ENCODE measurements around the gene RSPO4.

The RSPO4 gene

DNA sequence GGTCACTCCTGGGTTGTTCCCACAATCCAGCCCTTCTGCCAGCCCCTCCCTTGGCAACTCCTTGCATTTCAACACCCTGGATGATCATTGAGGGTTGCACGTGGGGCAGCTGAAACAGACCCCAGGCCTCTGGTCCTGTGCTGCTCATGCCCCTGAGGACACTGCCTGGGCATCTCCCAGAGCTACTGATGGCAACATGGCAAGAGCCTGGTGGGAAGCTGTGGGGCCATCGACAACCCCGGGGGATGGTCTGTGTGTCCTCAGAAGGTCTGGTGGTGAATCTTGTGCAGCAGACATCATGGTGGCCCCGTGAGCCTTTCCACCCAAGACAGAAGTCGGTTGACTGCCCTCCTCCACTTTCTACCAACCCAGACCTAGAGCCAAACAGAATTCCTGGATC lies 81.0 kb downstream of the RSPO4 start:
- TF ChIP-seq EGR1 (IDR thresholded peaks at IDR 0.05) (no peak), EP300 (IDR thresholded peaks at IDR 0.05; ENCODE audit: borderline replicate concordance) (no peak), USF1 (IDR thresholded peaks at IDR 0.05) (no peak), YY1 (IDR thresholded peaks at IDR 0.05; ENCODE audit: low read depth) (no peak), RAD21 (IDR thresholded peaks at IDR 0.05; ENCODE audit: low read depth) (no peak)

GRCh38 chr20:920311-920710 lies 81.8 kb downstream of the RSPO4 start:
- TF ChIP-seq ZBTB7A (IDR thresholded peaks at IDR 0.05; ENCODE audit: low read depth) (no peak), RAD21 (IDR thresholded peaks at IDR 0.05; ENCODE audit: low read depth) (no peak), CEBPB (IDR thresholded peaks at IDR 0.05) (no peak), EGR1 (IDR thresholded peaks at IDR 0.05) (no peak), CREB1 (IDR thresholded peaks at IDR 0.05; ENCODE audit: low read depth) (no peak)

DNA sequence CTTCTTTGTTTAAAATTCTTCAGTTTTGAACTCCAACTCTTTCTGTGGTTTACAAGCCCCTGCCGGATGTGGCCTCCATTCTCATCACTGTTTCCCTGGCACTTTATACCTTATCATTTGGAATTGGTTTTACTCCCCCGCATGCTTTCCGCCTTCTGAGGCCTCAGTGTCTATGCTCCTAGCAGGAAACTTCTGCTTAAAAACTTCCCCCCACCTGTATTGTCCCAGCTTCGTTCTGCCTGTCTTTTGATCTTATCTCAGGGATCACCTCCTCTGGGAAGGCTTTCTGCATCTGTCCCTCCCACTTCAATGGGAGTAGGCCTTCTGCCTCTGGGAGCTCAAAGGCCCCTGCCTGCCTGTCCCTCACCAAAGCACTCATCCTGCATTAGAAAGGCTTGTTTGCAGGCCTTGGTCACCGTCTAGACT lies 82.6 kb downstream of the RSPO4 start:
- TF ChIP-seq CEBPB (IDR thresholded peaks at IDR 0.05): no peak

DNA sequence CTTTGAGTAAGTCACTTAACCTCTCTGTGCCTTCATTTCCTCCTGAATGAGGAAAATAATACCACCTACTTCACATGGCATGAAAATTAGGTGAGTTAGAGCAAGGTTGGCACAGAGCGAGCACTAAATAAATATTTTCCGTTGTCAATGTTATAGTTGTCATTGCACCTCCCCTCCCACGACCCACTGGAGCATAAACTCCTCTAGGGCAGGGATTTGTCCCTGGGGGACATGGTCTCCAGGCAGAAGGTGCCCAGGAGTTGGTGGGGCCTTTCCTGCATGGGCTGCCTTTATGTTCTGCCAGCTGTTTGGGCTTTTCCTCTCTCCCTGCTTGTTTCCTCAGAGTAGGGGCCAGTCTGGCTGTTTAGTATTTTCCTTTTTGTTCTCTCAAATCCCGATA lies 84.7 kb downstream of the RSPO4 start:
- no peak for TF ChIP-seq CREB1 (IDR thresholded peaks at IDR 0.05; ENCODE audit: low read depth)

GRCh38 chr20:916825-917224 lies 85.3 kb downstream of the RSPO4 start:
- TF ChIP-seq FOXM1 (IDR thresholded peaks at IDR 0.05; ENCODE audit: borderline replicate concordance, low read depth) (no peak), RAD21 (IDR thresholded peaks at IDR 0.05; ENCODE audit: low read depth) (no peak), TEAD4 (IDR thresholded peaks at IDR 0.05) (no peak), TAF1 (IDR thresholded peaks at IDR 0.05; ENCODE audit: low read depth) (no peak), USF1 (IDR thresholded peaks at IDR 0.05) (no peak), CEBPB (IDR thresholded peaks at IDR 0.05) (no peak), NFIC (IDR thresholded peaks at IDR 0.05) (no peak), YY1 (IDR thresholded peaks at IDR 0.05; ENCODE audit: low read depth) (no peak), TCF12 (IDR thresholded peaks at IDR 0.05; ENCODE audit: low read depth) (no peak), EGR1 (IDR thresholded peaks at IDR 0.05) (no peak)
- TF ChIP-seq, protein P1, sequence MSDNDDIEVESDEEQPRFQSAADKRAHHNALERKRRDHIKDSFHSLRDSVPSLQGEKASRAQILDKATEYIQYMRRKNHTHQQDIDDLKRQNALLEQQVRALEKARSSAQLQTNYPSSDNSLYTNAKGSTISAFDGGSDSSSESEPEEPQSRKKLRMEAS (IDR thresholded peaks at IDR 0.05): no peak
- TF ChIP-seq, protein P2, sequence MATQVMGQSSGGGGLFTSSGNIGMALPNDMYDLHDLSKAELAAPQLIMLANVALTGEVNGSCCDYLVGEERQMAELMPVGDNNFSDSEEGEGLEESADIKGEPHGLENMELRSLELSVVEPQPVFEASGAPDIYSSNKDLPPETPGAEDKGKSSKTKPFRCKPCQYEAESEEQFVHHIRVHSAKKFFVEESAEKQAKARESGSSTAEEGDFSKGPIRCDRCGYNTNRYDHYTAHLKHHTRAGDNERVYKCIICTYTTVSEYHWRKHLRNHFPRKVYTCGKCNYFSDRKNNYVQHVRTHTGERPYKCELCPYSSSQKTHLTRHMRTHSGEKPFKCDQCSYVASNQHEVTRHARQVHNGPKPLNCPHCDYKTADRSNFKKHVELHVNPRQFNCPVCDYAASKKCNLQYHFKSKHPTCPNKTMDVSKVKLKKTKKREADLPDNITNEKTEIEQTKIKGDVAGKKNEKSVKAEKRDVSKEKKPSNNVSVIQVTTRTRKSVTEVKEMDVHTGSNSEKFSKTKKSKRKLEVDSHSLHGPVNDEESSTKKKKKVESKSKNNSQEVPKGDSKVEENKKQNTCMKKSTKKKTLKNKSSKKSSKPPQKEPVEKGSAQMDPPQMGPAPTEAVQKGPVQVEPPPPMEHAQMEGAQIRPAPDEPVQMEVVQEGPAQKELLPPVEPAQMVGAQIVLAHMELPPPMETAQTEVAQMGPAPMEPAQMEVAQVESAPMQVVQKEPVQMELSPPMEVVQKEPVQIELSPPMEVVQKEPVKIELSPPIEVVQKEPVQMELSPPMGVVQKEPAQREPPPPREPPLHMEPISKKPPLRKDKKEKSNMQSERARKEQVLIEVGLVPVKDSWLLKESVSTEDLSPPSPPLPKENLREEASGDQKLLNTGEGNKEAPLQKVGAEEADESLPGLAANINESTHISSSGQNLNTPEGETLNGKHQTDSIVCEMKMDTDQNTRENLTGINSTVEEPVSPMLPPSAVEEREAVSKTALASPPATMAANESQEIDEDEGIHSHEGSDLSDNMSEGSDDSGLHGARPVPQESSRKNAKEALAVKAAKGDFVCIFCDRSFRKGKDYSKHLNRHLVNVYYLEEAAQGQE (IDR thresholded peaks at IDR 0.05; ENCODE audit: low read depth): no peak

DNA sequence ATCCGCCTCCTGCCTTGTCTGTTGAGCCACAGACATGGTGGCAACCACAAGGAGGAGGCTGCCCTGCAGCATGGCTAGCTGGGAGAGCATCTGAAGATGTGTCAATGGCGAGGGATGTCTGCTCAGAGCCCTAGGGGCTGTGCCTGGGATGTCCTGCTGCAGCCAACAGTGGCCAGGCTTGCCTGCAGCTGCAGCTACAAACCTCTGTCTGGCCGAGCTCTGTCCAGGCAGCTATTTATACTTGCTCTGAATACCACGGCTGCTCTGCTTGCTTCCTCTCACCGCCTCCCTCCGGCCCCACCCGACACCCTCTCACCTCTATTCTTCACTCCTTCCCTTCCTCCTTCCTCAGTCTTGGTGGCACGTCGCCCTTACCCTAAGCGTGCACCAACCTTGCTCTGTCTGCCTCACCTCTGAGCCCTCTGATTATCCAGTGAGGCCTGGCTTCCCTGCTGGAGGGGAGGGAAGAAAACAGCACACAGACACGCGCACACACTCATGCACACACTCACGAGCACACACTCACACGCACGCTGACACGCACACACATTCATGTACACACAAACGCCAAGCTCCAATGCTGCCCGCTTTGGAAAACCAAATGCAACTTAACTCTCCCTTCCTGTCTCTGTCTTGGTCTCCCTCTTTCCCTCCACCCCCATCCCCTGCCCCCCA lies 85.8 kb downstream of the RSPO4 start, which contains the start of gene ANGPT4:
ANGPT4 (minus strand) TSS at position 210 of the 675 bp plus-strand sequence; CDS start at position 90, 120 bp downstream.
- no peak for TF ChIP-seq TAF1 (IDR thresholded peaks at IDR 0.05; ENCODE audit: low read depth)
- TF ChIP-seq, protein P1 (IDR thresholded peaks at IDR 0.05): no peak
- TF ChIP-seq EP300 (IDR thresholded peaks at IDR 0.05; ENCODE audit: borderline replicate concordance): no peak
- no peak for TF ChIP-seq YY1 (IDR thresholded peaks at IDR 0.05; ENCODE audit: low read depth)
- TF ChIP-seq ZBTB7A (IDR thresholded peaks at IDR 0.05; ENCODE audit: low read depth): no peak
- TF ChIP-seq CREB1 (IDR thresholded peaks at IDR 0.05; ENCODE audit: low read depth): no peak
- TF ChIP-seq USF1 (IDR thresholded peaks at IDR 0.05): no peak
- no peak for TF ChIP-seq RAD21 (IDR thresholded peaks at IDR 0.05; ENCODE audit: low read depth)
- TF ChIP-seq TCF12 (IDR thresholded peaks at IDR 0.05; ENCODE audit: low read depth): no peak

GRCh38 chr20:914727-915498 lies 87.2 kb downstream of the RSPO4 start:
- TF ChIP-seq USF1 (IDR thresholded peaks at IDR 0.05): no peak
- TF ChIP-seq TAF1 (IDR thresholded peaks at IDR 0.05; ENCODE audit: low read depth): no peak
- TF ChIP-seq NFIC (IDR thresholded peaks at IDR 0.05): no peak
- TF ChIP-seq, protein P1 (IDR thresholded peaks at IDR 0.05): no peak
- TF ChIP-seq TCF12 (IDR thresholded peaks at IDR 0.05; ENCODE audit: low read depth): no peak

All from Ishikawa (cell line).